Lower leg skin (tissue), 4 donors: ENCODE data around the gene SMAD6. TPM values are rescaled to one million over a fixed set of nuclear protein-coding genes. Genes with fewer than 3 reads are reported as not detected.

Source experiments
- DNase-seq, 2 donors: peaks; one replicate each; pipeline ENCODE4 v3.0.0-alpha.2; 2019; ENCODE audit warnings: low spot score in 2 of 2
- H3K4me3 ChIP-seq: fragments of 200-600 bp; sonication (generic); 2 replicates; pipeline ENCODE4 v1.5.1; 2017; ENCODE audit warnings: mild to moderate bottlenecking, low read depth; ENCODE audit not compliant: poor library complexity, severe bottlenecking
- CTCF ChIP-seq, 3 donors: fragments of 450-650 bp; IDR thresholded peaks; one replicate each; pipeline ENCODE4 v1.5.1; 2016; ENCODE audit warnings: antibody characterized with exemption in 3 of 3, mild to moderate bottlenecking in 3 of 3, moderate library complexity in 2 of 3
- POLR2A ChIP-seq, 2 donors: fragments of 450-650 bp; IDR thresholded peaks; one replicate each; pipeline ENCODE4 v1.6.1; 2016 to 2017; ENCODE audit warnings: antibody characterized with exemption in 2 of 2, mild to moderate bottlenecking in 1 of 2, moderate library complexity in 1 of 2
- WGBS, 2 donors: methylation state at CpG; one replicate each; pipeline ENCODE4 v1.1.5; 2018; 5-methylcytosine and 5-hydroxymethylcytosine counted together
- intact Hi-C: fragments of 100-400 bp; cut with DNase I; formaldehyde crosslinking; loops from one replicate; pipeline ENCODE4 v1.15.0; 2023; ENCODE audit warnings: low total_unique reads
- total RNA-seq, 4 donors: library from RNA; depleted of rRNA; stranded (reverse); fragments of >200 nt; gene quantifications; one replicate each; pipeline ENCODE4 v1.1.0, GENCODE V29; 2016

The SMAD6 gene
- total RNA-seq, 4 donors from 2014 or later: 2.0 to 9.1 (median 6.7) TPM

DNA sequence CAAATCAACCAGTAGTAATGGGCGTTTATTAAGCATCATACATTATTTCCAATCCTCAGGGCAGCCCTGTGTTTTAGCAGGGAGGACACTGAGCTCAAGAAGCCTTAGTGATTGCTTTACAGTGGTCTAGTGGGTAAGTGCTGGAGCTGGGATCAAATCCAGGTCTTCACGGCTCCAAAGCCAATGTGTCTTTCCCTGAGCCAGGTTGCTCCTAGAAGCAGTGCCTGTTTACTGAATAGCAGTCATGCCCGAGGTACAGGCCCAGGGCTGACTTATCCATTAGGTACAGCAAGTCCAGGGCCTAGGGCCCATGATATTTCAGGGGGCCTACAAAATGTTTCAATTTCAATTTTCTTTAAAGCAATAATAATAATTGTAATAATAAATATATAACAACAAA is 9.6 kb upstream of the SMAD6 start:
- WGBS, 2 donors: 63 to 76% methylated on average over 3 of the region's 3 CpGs
- intact Hi-C loops: loop anchor here (10.0 kb wide), 1 partner anchor 78 kb away; no protein-coding TSS in a partner anchor
- H3K4me3 ChIP-seq: no peak overlapping the region
- DNase-seq: no peak
- no peak for TF ChIP-seq POLR2A (IDR thresholded peaks at IDR 0.05)
- no peak for TF ChIP-seq CTCF (IDR thresholded peaks at IDR 0.05)

GRCh38 chr15:66692808-66693596 is 9.0 kb upstream of the SMAD6 start:
- no peak overlapping the region for H3K4me3 ChIP-seq
- DNase-seq: no peak
- TF ChIP-seq CTCF (IDR thresholded peaks at IDR 0.05): no peak
- TF ChIP-seq POLR2A (IDR thresholded peaks at IDR 0.05): no peak
- intact Hi-C loops: loop anchor here (10.0 kb wide), 1 partner anchor 78 kb away; no protein-coding TSS in a partner anchor
- WGBS, 2 donors: 65 to 70% methylated on average over 6 of the region's 6 CpGs

DNA sequence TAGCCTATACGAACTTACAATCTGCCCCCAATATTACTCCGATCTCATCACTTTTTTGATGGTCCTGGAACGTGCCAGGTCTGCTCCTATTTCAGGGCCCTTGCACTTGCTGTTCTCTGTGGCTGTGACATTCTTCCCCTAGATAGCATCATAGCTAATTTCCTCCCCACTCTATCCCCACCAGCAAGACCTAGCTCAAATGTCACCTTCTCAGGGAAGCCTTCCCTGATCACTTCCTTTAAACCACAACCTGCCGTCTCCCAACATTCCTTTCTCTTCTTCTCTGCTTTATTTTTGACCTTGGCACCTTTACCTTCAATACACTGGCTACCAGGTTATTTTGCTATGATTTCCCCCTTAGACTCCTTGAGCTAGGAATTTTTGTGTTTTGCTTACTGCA is 5.3 kb upstream of the SMAD6 start:
- intact Hi-C loops: loop anchor here (10.0 kb wide), 1 partner anchor 82 kb away; no protein-coding TSS in a partner anchor
- TF ChIP-seq CTCF (IDR thresholded peaks at IDR 0.05) (no peak), POLR2A (IDR thresholded peaks at IDR 0.05) (no peak)
- WGBS, 2 donors: 84 to 92% methylated on average over 4 of the region's 4 CpGs

GRCh38 chr15:66698318-66698961 is 3.6 kb upstream of the SMAD6 start:
- intact Hi-C loops: loop anchor here (10.0 kb wide), 1 partner anchor 84 kb away; no protein-coding TSS in a partner anchor
- H3K4me3 ChIP-seq: no peak overlapping the region
- 32 to 40% methylated on average over 6 of the region's 6 CpGs for WGBS, 2 donors
- TF ChIP-seq CTCF (IDR thresholded peaks at IDR 0.05) (no peak), POLR2A (IDR thresholded peaks at IDR 0.05) (no peak)
- DNase-seq: no peak

More for the DNA sequence above, 5.3 kb upstream of the SMAD6 start:
- no peak overlapping the region for H3K4me3 ChIP-seq
- no peak for DNase-seq

- WGBS, 2 donors: 75 to 81% methylated on average over 6 of the region's 6 CpGs
- no peak for DNase-seq
- TF ChIP-seq POLR2A (IDR thresholded peaks at IDR 0.05) (no peak), CTCF (IDR thresholded peaks at IDR 0.05) (no peak)
- no peak overlapping the region for H3K4me3 ChIP-seq
- intact Hi-C loops: loop anchor here (10.0 kb wide), 1 partner anchor 84 kb away; no protein-coding TSS in a partner anchor
Observed at GRCh38 chr15:66698971-66699370, 3.1 kb upstream of the SMAD6 start.
